HepG2 (cell line): Measurements from ENCODE around the gene ITPRIPL1. TPM values are rescaled to one million over a fixed set of nuclear protein-coding genes. Genes with fewer than 3 reads are reported as not detected.

Experiments used
- ARNT ChIP-seq: fragments of 450-650 bp; IDR thresholded peaks from 2 replicates; pipeline ENCODE4 v1.6.1; 2017
- CBFB ChIP-seq: sonication (generic); formaldehyde crosslinking; IDR thresholded peaks from 2 replicates; pipeline ENCODE4 v1.4.0; 2020; ENCODE audit warnings: missing genetic modification reagents
- ELF3 ChIP-seq: IDR thresholded peaks from 2 replicates; pipeline ENCODE4 v1.6.1; 2016; ENCODE audit warnings: missing genetic modification reagents, missing compliant biosample characterization
- HDAC2 ChIP-seq: sonication (generic); formaldehyde crosslinking; IDR thresholded peaks from 2 replicates; pipeline ENCODE4 v1.4.0; 2020; ENCODE audit warnings: missing genetic modification reagents
- HMG20A ChIP-seq: IDR thresholded peaks from 2 replicates; pipeline ENCODE4 v1.6.1; 2016; ENCODE audit warnings: borderline replicate concordance
- HNF4G ChIP-seq, 2 experiments: sonication (generic) in 1 of 2; formaldehyde crosslinking in 1 of 2; IDR thresholded peaks; 2 replicates each; pipeline versions ENCODE4 v1.4.0 to v1.6.1; 2011 to 2020; ENCODE audit warnings: borderline replicate concordance in 2 of 2, low read depth in 2 of 2, mild to moderate bottlenecking in 2 of 2, low read length in 1 of 2, missing genetic modification reagents in 1 of 2, moderate library complexity in 1 of 2
- IRX3 ChIP-seq: sonication (generic); formaldehyde crosslinking; IDR thresholded peaks from 2 replicates; pipeline ENCODE4 v1.8.1; 2023; ENCODE audit warnings: mild to moderate bottlenecking, low read depth, missing genetic modification reagents, borderline replicate concordance
- KMT2A ChIP-seq: sonication (generic); formaldehyde crosslinking; IDR thresholded peaks from 2 replicates; pipeline ENCODE4 v1.4.0; 2020; ENCODE audit warnings: missing genetic modification reagents
- MBNL3 ChIP-seq: fragments of 250-450 bp; sonication (Bioruptor Pico); conservative IDR thresholded peaks from 2 replicates; pipeline ENCODE4 v1.8.0; 2022; ENCODE audit warnings: mild to moderate bottlenecking, inconsistent platforms
- MED8 ChIP-seq: sonication (generic); formaldehyde crosslinking; IDR thresholded peaks from 2 replicates; pipeline ENCODE4 v1.8.1; 2023; ENCODE audit warnings: mild to moderate bottlenecking, missing genetic modification reagents; ENCODE audit not compliant: insufficient replicate concordance
- MIER2 ChIP-seq: IDR thresholded peaks from 2 replicates; pipeline ENCODE4 v1.6.1; 2016; ENCODE audit warnings: missing biosample characterization, missing genetic modification reagents
- RORA ChIP-seq: sonication (generic); formaldehyde crosslinking; IDR thresholded peaks from 2 replicates; pipeline ENCODE4 v1.5.0; 2020; ENCODE audit warnings: mild to moderate bottlenecking, missing genetic modification reagents, moderate library complexity
- TAF1 ChIP-seq: sonication (generic); formaldehyde crosslinking; IDR thresholded peaks from 2 replicates; pipeline ENCODE4 v1.4.0; 2020; ENCODE audit warnings: missing genetic modification reagents
- ZBTB33 ChIP-seq: sonication (generic); formaldehyde crosslinking; IDR thresholded peaks from 2 replicates; pipeline ENCODE4 v1.4.0; 2020; ENCODE audit warnings: missing genetic modification reagents
- ZFP36L1 ChIP-seq: sonication (generic); formaldehyde crosslinking; IDR thresholded peaks from 2 replicates; pipeline ENCODE4 v1.8.0; 2022; ENCODE audit warnings: mild to moderate bottlenecking, missing genetic modification reagents, moderate library complexity
- ZFX ChIP-seq: sonication (generic); formaldehyde crosslinking; IDR thresholded peaks from 2 replicates; pipeline ENCODE4 v1.4.0; 2020; ENCODE audit warnings: mild to moderate bottlenecking, low read depth, missing genetic modification reagents, moderate library complexity
- ZKSCAN1 ChIP-seq: fragments of 150-350 bp; IDR thresholded peaks from 2 replicates; pipeline ENCODE4 v1.6.1; 2014; ENCODE audit warnings: low read length
- ZNF354B ChIP-seq: sonication (generic); formaldehyde crosslinking; IDR thresholded peaks from 2 replicates; pipeline ENCODE4 v1.8.0; 2022; ENCODE audit warnings: mild to moderate bottlenecking, missing genetic modification reagents
- ZNF556 ChIP-seq: sonication (generic); formaldehyde crosslinking; IDR thresholded peaks from 2 replicates; pipeline ENCODE4 v1.4.0; 2020; ENCODE audit warnings: mild to moderate bottlenecking, missing genetic modification reagents, borderline replicate concordance
- ZNF614 ChIP-seq: IDR thresholded peaks from 2 replicates; pipeline ENCODE4 v1.6.1; 2018; ENCODE audit warnings: missing biosample characterization, missing genetic modification reagents, inconsistent platforms, borderline replicate concordance
- ZNF639 ChIP-seq: conservative IDR thresholded peaks from 2 replicates; pipeline ENCODE4 v1.6.1; 2018; ENCODE audit warnings: missing genetic modification reagents
- ZSCAN25 ChIP-seq: sonication (generic); formaldehyde crosslinking; IDR thresholded peaks from 2 replicates; pipeline ENCODE4 v1.8.0; 2022; ENCODE audit warnings: mild to moderate bottlenecking, missing genetic modification reagents
- polyA plus RNA-seq, 8 experiments: library from polyadenylated mRNA; depleted of rRNA in 3 of 8; stranded (reverse) in 7 of 8; unstranded in 1 of 8; fragments of >200 nt; fragmentation: Illumina TruSeq in 4 of 8; extraction: Trizol in 4 of 8; gene quantifications; 2 replicates each; pipeline versions ENCODE4 v1.2.1 to v1.2.3, GENCODE V29; 2011 to 2016; ENCODE audit warnings: low read depth in 4 of 8, missing spikeins in 1 of 8, mixed read lengths in 1 of 8; ENCODE audit not compliant: insufficient read depth in 1 of 8
- total RNA-seq, 5 experiments: library from RNA; depleted of rRNA; stranded (reverse); fragments of >200 nt; fragmentation: Illumina TruSeq; extraction: Trizol; gene quantifications; 2 replicates each; pipeline ENCODE4 v1.2.3, GENCODE V29; 2016; ENCODE audit warnings: low read depth in 1 of 5
- TF ChIP-seq, protein P1 (sequence below): sonication (generic); formaldehyde crosslinking; IDR thresholded peaks from 2 replicates; pipeline ENCODE4 v1.4.0; 2020; ENCODE audit warnings: low read depth, missing genetic modification reagents

ITPRIPL1 gene
- total and polyA plus RNA-seq, 2 of the 13 experiments (the other 11 are each of a cell fraction or from before 2014, with no cell fraction given), result 4.3 to 11.7 TPM

- TF ChIP-seq MIER2 (CRISPR knock-in tag) (no peak; the same call in 1 of the 2 replicates), ELF3 (CRISPR knock-in tag) (peak; percentile 94), KMT2A (CRISPR knock-in tag) (peak; percentile 97), ZKSCAN1 (no peak), ARNT (no peak), HMG20A (peak; percentile 26; the same call in 1 of the 2 replicates), MBNL3 (CRISPR knock-in tag) (no peak), CBFB (CRISPR knock-in tag) (no peak), ZNF556 (CRISPR knock-in tag) (peak; percentile 99), ZFP36L1 (CRISPR knock-in tag) (0 out of 2 replicates have a peak, but pooled peaks have one; percentile 34), RORA (CRISPR knock-in tag) (no peak), ZNF639 (CRISPR knock-in tag) (peak; percentile 92), ZNF354B (CRISPR knock-in tag) (0 out of 2 replicates have a peak, but pooled peaks have one; percentile 79), MED8 (CRISPR knock-in tag) (peak; percentile 85), ZSCAN25 (peak; percentile 55; the same call in 1 of the 2 replicates), ZFX (CRISPR knock-in tag) (peak; percentile 97), ZBTB33 (CRISPR knock-in tag) (no peak; the same call in 1 of the 2 replicates), HDAC2 (CRISPR knock-in tag) (peak; percentile 88), ZNF614 (CRISPR knock-in tag) (peak; percentile 93; the same call in 1 of the 2 replicates), IRX3 (CRISPR knock-in tag) (no peak), TAF1 (CRISPR knock-in tag) (peak; percentile 89), HNF4G (IDR thresholded peaks at IDR 0.05; ENCODE audit: borderline replicate concordance, low read depth, low read length) (peak; percentile 6; the same call in 1 of the 2 replicates), HNF4G (CRISPR knock-in tag; IDR thresholded peaks at IDR 0.05; ENCODE audit: borderline replicate concordance, low read depth) (no peak; the same call in 1 of the 2 replicates)
- TF ChIP-seq, protein P1, sequence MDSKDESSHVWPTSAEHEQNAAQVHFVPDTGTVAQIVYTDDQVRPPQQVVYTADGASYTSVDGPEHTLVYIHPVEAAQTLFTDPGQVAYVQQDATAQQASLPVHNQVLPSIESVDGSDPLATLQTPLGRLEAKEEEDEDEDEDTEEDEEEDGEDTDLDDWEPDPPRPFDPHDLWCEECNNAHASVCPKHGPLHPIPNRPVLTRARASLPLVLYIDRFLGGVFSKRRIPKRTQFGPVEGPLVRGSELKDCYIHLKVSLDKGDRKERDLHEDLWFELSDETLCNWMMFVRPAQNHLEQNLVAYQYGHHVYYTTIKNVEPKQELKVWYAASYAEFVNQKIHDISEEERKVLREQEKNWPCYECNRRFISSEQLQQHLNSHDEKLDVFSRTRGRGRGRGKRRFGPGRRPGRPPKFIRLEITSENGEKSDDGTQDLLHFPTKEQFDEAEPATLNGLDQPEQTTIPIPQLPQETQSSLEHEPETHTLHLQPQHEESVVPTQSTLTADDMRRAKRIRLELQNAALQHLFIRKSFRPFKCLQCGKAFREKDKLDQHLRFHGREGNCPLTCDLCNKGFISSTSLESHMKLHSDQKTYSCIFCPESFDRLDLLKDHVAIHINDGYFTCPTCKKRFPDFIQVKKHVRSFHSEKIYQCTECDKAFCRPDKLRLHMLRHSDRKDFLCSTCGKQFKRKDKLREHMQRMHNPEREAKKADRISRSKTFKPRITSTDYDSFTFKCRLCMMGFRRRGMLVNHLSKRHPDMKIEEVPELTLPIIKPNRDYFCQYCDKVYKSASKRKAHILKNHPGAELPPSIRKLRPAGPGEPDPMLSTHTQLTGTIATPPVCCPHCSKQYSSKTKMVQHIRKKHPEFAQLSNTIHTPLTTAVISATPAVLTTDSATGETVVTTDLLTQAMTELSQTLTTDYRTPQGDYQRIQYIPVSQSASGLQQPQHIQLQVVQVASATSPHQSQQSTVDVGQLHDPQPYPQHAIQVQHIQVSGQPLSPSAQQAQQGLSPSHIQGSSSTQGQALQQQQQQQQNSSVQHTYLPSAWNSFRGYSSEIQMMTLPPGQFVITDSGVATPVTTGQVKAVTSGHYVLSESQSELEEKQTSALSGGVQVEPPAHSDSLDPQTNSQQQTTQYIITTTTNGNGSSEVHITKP, result peak; percentile 77; the same call in 1 of the 2 replicates
These were observed 19.8 kb upstream of the ITPRIPL1 start, which contains the start of gene SNRNP200 (continued) for GRCh38 chr2:96305091-96305978.
